Breast epithelium (tissue), 4 donors: Measurements from ENCODE around the gene FTSJ3. TPM values are rescaled to one million over a fixed set of nuclear protein-coding genes. Genes with fewer than 3 reads are reported as not detected.

Source experiments
- DNase-seq, 2 donors: peaks; one replicate each; pipeline ENCODE4 v3.0.0-alpha.2; 2019; ENCODE audit warnings: low spot score in 2 of 2
- H3K27ac ChIP-seq, 2 donors: fragments of 200-600 bp; sonication (generic) in 1 of 2; one replicate each; pipeline ENCODE4 v1.5.1; 2016 to 2019; ENCODE audit warnings: mild to moderate bottlenecking in 1 of 2
- H3K27me3 ChIP-seq, 2 donors: fragments of 200-600 bp; sonication (generic) in 1 of 2; one replicate each; pipeline versions ENCODE4 v1.5.1 to v1.6.0; 2017 to 2019; ENCODE audit warnings: control low read depth in 1 of 2, mild to moderate bottlenecking in 1 of 2
- H3K36me3 ChIP-seq: fragments of 200-600 bp; one replicate; pipeline ENCODE4 v1.5.1; 2019
- H3K4me1 ChIP-seq, 2 donors: fragments of 200-600 bp; sonication (generic); one replicate each; pipeline ENCODE4 v1.5.1; 2016 to 2019; ENCODE audit warnings: control low read depth in 1 of 2
- H3K4me3 ChIP-seq, 3 donors: fragments of 200-600 bp; sonication (generic); 1 replicate in 2 of 3; 2 replicates in 1 of 3; pipeline ENCODE4 v1.5.1; 2016 to 2019; ENCODE audit warnings: mild to moderate bottlenecking in 3 of 3, moderate library complexity in 2 of 3
- H3K9me3 ChIP-seq, 2 donors: fragments of 200-600 bp; sonication (generic) in 1 of 2; one replicate each; pipeline ENCODE4 v1.5.1; 2016 to 2019; ENCODE audit warnings: control low read depth in 1 of 2
- POLR2A ChIP-seq: fragments of 450-650 bp; IDR thresholded peaks from one replicate; pipeline ENCODE4 v1.6.1; 2016; ENCODE audit warnings: antibody characterized with exemption, mild to moderate bottlenecking, moderate library complexity
- POLR2AphosphoS5 ChIP-seq, 3 donors: sonication (generic); formaldehyde crosslinking; IDR thresholded peaks; one replicate each; pipeline ENCODE4 v1.6.1; 2017; ENCODE audit warnings: antibody characterized with exemption in 3 of 3
- intact Hi-C: fragments of 100-400 bp; cut with DNase I; formaldehyde crosslinking; loops from one replicate; pipeline ENCODE4 v1.15.1; 2023; ENCODE audit warnings: low total_unique reads
- total RNA-seq, 3 donors: library from RNA; depleted of rRNA; stranded (reverse); fragments of >200 nt; gene quantifications; one replicate each; pipeline ENCODE4 v1.1.0, GENCODE V29; 2016
- TF ChIP-seq, protein P1 (sequence below), 3 donors: fragments of 450-650 bp; IDR thresholded peaks; one replicate each; pipeline ENCODE4 v1.5.1; 2016 to 2017; ENCODE audit warnings: antibody characterized with exemption in 3 of 3, mild to moderate bottlenecking in 3 of 3, moderate library complexity in 3 of 3

Gene FTSJ3
- total RNA-seq, 3 donors from 2014 or later = 55.4 to 78.7 (median 59.1) TPM

DNA sequence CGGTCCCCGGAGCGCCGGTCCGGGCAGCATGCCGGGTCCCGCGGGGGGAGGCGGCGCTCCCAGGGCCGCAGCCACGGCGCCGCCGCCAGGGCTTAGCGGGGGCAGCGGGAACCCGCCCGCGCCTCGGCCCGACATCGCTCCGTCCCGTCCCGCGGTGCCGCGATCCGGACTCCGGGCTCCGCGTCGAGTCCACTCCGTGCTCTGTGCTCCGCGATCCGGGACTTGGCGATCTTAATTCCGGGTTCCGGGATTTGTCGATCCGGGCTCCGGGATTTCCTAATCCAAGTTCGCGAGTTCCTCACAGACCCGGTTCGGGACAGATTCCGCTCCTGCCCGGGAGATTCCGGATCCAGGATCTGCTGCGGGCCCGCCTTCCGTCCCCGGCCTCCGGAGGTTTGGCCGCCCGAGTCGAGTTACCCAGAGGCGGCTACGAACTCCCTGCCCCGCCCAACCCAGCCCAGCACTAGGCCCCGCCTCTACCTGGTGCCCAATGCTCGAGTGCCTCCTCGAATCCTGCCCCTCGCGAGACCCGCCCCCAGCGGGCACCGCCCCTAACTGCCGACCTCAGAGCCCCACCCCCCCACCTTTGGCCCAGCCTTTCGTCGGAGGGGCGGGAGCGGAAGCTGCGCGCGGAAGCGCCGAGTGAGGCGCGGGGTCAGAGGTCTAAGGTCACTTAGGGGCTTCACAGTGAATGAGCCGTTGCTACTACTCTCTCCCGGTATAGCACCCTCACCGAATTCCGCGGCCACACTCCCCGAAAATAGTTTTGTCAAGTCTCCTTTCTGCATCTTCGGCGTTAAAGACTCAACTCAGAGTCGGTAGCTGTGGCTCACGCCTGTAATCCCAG lies 15.3 kb upstream of the FTSJ3 start, which contains the start of gene SMARCD2:
Gene SMARCD2 (minus strand): TSS at position 146 of the 847 bp plus-strand sequence. CDS start 11 bp downstream, at position 135.
- peak within 1 kb of the TSS; percentile 90 to 95 for H3K27ac ChIP-seq
- peak; percentile 98 to 99 for DNase-seq
- intact Hi-C loops = no loop called here
- peak; percentile 64 to 75 (median 65) for TF ChIP-seq POLR2AphosphoS5 (IDR thresholded peaks at IDR 0.05)
- TF ChIP-seq, protein P1, sequence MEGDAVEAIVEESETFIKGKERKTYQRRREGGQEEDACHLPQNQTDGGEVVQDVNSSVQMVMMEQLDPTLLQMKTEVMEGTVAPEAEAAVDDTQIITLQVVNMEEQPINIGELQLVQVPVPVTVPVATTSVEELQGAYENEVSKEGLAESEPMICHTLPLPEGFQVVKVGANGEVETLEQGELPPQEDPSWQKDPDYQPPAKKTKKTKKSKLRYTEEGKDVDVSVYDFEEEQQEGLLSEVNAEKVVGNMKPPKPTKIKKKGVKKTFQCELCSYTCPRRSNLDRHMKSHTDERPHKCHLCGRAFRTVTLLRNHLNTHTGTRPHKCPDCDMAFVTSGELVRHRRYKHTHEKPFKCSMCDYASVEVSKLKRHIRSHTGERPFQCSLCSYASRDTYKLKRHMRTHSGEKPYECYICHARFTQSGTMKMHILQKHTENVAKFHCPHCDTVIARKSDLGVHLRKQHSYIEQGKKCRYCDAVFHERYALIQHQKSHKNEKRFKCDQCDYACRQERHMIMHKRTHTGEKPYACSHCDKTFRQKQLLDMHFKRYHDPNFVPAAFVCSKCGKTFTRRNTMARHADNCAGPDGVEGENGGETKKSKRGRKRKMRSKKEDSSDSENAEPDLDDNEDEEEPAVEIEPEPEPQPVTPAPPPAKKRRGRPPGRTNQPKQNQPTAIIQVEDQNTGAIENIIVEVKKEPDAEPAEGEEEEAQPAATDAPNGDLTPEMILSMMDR (IDR thresholded peaks at IDR 0.05) = peak in 1 of 3 donors; percentile 12
- peak; percentile 13 for TF ChIP-seq POLR2A
- no peaks in the 10 kb centered on the region for H3K27me3 ChIP-seq
- peak within 1 kb of the TSS; percentile 69 to 97 (median 94) for H3K4me3 ChIP-seq
- peaks cover 8 to 24% of the 10 kb centered on the region in 2 donors for H3K4me1 ChIP-seq
- no peaks in the 10 kb centered on the region for H3K9me3 ChIP-seq
- H3K36me3 ChIP-seq = no peaks in the 10 kb centered on the region

DNA sequence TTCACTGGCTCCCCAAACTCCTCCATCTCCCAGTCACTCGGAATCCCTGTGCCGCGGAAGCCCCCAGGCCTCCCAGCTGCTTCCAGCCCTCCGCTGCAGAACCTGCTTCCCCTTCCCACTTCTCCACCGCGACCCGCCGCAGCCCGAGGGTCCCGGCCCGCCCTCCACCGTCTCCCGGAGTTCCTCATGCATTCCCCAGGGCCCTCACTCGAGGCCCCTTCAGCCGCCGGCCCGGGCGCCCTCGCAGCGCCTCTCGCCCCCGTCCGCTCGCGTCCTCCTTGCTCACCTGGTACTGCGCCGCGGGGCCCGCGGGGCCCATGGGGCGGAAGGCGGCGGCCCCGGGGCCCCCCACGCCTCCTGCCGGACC lies 14.7 kb upstream of the FTSJ3 start:
- TF ChIP-seq, protein P1 (IDR thresholded peaks at IDR 0.05) = no peak
- TF ChIP-seq POLR2AphosphoS5 (IDR thresholded peaks at IDR 0.05) (no peak), POLR2A (no peak)
- Histone ChIP-seq H3K27ac (peak overlapping the region; percentile 90 to 95), H3K36me3 (no peaks in the 10 kb centered on the region), H3K27me3 (no peaks in the 10 kb centered on the region), H3K4me3 (peak overlapping the region; percentile 69 to 97 (median 94)), H3K9me3 (no peaks in the 10 kb centered on the region), H3K4me1 (peaks cover 11 to 30% of the 10 kb centered on the region in 2 donors)
- intact Hi-C loops = no loop called here
- DNase-seq = peak in 1 of 2 donors; percentile 46

DNA sequence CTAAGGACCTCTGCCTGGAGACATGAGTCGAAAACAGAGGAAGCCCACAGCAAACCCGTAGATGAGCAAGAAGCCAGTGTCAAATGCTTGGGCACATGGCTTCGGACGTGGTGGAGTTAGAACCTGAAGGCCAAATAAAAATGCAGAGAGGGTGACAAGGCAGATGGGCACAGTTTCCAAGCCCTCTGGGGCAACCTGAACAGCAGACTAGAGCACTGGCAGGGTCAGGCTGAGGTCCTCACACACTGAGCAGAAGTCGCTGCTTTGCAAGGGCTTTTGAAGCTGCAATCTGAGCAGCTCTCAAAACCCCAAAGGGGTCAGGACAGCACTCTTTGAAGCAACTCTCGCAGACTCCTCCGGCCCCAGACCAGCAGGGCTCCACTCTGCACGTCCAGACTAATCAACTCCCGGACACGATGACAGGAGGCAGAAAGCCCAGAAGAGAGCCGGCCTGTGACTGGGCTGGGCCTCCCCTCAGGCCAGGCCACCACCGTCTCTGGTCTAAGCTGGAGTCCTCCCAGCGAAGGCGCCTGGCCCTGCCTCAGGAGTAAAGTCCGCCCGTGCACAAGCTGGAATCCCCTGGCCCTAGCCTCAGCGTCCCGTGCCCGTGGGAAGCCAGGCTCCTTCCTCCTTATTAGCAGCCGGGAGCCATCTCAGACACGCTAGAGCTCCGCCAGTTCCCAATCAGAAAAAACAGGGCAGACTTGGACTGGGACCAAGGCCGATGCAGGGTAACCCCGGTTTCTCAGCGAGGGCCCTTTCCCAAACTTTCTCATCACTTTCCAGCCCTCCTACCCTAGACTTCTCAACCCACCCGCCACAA lies 14.1 kb upstream of the FTSJ3 start:
- H3K4me1 ChIP-seq = peaks cover 11 to 36% of the 10 kb centered on the region in 2 donors
- intact Hi-C loops = no loop called here

DNA sequence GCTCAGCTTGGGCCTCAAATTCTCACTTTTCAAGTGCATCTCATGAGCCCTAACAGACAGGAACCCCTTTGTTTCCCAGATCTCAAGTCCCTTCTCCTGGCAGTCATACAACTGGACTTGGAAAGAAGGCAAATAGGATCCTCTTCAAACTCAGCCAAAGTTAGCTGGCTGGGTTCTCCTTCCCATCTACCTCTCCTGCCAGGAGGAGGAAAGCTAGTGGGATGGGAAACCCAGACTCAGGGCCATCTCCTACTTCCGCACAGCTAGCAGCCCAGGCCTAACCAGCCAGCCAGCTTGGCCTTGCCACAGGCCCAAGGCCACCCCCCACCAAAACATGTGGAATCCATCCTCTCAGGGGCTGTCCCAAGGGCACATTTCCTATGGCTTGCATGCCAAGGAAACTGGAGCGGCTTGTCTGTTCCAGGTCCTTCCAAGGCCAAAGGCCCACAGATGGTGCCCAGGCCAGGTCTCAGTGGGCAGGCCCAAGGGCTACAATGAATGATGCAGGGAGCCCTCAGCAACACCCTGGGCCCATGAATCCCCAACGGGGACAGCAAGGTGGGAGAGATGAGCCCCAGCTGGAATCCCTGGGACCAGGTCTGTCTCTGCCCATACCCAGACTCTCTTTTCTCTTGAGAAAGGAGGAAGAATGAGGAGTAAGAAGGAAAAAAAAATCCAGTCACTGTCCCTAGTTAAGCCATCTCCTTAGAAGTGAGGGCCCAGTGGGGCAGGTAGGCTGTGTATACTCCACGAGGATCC lies 13.3 kb upstream of the FTSJ3 start:
- no peaks in the 10 kb centered on the region for H3K27me3 ChIP-seq
- peak overlapping the region; percentile 69 to 97 (median 94) for H3K4me3 ChIP-seq
- DNase-seq = no peak
- peaks cover 11 to 37% of the 10 kb centered on the region in 2 donors for H3K4me1 ChIP-seq
- TF ChIP-seq POLR2AphosphoS5 (IDR thresholded peaks at IDR 0.05) (no peak), POLR2A (no peak)
- TF ChIP-seq, protein P1 (IDR thresholded peaks at IDR 0.05) = no peak
- peak overlapping the region; percentile 90 to 95 for H3K27ac ChIP-seq
- intact Hi-C loops = no loop called here
- no peaks in the 10 kb centered on the region for H3K36me3 ChIP-seq
- H3K9me3 ChIP-seq = no peaks in the 10 kb centered on the region

More for the DNA sequence above, 14.1 kb upstream of the FTSJ3 start:
- Histone ChIP-seq H3K27me3 (no peaks in the 10 kb centered on the region), H3K27ac (peak overlapping the region; percentile 90 to 95), H3K4me3 (peak overlapping the region; percentile 69 to 97 (median 94)), H3K36me3 (no peaks in the 10 kb centered on the region), H3K9me3 (no peaks in the 10 kb centered on the region)
- DNase-seq = peak; percentile 60 to 61
- TF ChIP-seq, protein P1 (IDR thresholded peaks at IDR 0.05) = peak in 1 of 3 donors; percentile 11
- no peak for TF ChIP-seq POLR2A
- no peak for TF ChIP-seq POLR2AphosphoS5 (IDR thresholded peaks at IDR 0.05)
